HG02623 (cell line): Measurements from ENCODE around the gene MPI.
"Not testable (repeated sequence)": the region's sequence is repeated elsewhere in the genome, so short reads cannot be mapped to it uniquely, and the experiment has no call there.

Experiments
- ATAC-seq: cut with Tn5 transposase; IDR thresholded peaks from one replicate; pipeline ENCODE4 v1.9.1; 2021; ENCODE audit warnings: moderate library complexity; ENCODE audit not compliant: unreplicated experiment

The MPI gene

GRCh38 chr15:74890665-74890960, 771 bp downstream of the MPI start:
- ATAC-seq = no peak

DNA sequence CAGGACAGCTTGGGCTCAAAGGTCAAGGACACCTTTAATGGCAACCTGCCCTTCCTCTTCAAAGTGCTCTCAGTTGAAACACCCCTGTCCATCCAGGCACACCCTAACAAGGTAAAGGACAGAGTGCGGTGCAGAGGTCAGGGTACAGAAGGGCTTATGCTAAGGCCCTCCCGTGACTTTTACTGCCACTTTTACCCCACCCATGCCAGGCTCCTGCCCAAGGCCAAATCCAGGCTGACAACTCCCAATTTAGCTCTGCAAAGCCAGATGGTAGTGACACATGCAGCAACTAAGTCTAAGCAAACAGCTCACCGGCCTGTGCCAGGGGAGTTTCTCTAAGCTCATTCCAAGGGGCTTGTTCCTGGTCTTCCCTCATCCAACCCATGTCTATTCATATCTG, 1.6 kb downstream of the MPI start:
- no peak for ATAC-seq

DNA sequence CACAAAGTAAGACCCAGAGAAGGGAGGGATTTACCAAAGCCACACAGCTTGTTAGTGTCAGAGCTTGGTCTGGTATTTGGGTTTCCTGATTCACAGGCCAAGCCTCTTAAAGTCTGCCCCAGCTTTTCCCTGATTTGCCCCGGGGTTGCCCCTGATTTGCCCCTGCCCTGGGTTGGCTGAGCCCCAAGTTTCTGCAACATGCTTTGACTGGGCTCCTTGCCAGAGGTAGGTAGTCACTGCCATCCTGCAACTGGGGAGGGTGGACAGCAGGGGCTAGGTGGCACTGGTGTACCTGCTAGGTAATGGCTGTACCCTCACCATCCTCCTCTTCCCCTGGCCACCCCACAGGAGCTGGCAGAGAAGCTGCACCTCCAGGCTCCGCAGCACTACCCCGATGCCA, 2.5 kb downstream of the MPI start:
- no peak for ATAC-seq

DNA sequence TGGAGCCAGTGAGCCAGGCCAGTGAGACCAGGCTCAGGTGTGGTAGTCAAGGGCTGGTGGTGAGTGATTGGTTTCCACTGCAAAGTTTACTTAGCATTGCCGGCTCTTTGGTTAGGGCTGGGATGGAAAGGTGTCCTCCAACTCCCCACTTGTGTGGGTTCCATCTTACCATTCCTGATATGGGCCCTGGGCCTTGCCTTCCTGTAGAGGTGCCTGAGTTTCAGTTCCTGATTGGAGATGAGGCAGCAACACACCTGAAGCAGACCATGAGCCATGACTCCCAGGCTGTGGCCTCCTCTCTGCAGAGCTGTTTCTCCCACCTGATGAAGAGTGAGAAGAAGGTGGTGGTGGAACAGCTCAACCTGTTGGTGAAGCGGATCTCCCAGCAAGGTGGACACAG, 3.1 kb downstream of the MPI start:
- ATAC-seq = no peak

GRCh38 chr15:74893627-74894026, 3.8 kb downstream of the MPI start:
- no peak for ATAC-seq

- not testable (repeated sequence) for ATAC-seq
Observed at GRCh38 chr15:74894383-74894782, 4.5 kb downstream of the MPI start.

- no peak for ATAC-seq
Observed at GRCh38 chr15:74895830-74896229, 6.0 kb downstream of the MPI start.

GRCh38 chr15:74896316-74896715, 6.5 kb downstream of the MPI start:
- no peak for ATAC-seq

- no peak for ATAC-seq
Observed at GRCh38 chr15:74897300-74897701, 7.5 kb downstream of the MPI start.

DNA sequence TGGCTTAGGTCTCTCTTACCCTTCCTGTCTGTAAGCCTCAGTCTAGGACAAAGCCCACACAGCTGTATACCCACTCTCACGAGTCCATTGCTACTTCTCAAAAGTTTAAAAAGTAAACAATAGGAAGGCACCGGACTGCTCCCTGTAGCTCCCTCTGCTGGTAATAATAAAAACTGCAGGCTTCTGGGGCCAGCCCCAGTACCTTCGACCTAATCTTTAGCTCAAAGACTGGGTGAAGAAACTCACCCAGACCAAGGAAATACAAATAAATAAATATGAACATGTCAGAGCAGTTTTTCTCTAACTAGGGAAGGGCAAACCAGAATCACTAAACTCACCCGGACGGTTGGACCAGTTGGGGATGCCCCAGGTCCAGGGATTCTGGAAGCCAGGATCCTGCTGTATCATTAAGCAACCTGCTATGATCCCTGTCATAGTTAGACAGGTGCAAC, 11.8 kb downstream of the MPI start:
- no peak for ATAC-seq

DNA sequence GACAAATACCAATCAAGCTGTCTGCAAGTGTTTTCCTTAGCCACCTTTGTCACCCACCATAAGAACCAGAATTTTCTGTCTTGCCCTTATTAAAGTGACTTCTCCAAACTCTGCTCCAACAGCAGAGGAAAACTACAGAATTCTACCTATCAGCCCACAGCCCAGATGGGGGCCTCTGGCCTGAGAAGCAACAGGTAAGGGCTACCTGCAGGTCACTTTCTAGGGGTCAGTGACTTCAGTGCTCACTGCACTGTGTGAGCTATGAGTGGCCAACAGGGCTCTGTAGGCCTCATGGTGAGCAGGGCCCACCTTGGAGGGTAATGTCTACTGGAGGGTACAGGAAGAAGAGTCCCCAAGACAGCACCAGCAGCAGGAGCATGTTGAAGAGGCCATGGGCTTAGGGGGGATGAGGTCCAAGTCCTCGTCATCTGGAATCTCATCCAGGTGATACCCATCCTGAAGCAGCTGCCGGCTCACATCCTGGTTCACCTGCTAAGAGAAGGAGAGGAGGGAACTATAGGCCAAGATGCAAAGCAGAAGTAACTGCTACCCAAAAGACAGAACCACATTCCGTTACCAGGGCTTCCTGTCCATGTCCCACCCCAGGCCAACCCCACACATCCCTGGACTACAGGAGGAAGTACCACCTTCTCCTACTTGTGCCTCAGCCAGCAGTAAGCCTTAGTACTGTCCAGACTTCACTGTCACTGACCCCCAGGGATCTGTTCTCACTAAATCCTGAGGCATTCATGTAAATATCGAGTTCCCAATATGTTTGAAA, 12.6 kb downstream of the MPI start:
- no peak for ATAC-seq

DNA sequence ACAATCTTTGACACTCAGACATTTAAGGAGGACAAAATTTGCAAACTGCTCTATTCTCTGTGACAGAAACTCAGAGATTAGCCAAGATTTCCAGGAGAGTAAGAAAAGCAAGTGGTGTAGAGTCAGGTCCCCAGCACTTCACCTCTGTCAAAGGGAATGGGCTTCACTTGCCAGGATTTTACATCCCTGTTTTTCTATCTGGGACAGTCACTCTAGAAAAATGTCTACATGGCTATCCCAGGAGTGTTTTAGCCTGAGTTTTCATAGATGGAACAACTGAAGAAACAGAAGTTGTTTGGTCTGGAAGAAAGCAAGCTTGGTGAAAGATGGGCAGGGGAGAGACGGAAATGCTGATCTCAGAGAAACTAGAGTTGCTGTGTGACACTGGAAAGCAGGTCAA, 13.8 kb downstream of the MPI start:
- ATAC-seq = no peak

DNA sequence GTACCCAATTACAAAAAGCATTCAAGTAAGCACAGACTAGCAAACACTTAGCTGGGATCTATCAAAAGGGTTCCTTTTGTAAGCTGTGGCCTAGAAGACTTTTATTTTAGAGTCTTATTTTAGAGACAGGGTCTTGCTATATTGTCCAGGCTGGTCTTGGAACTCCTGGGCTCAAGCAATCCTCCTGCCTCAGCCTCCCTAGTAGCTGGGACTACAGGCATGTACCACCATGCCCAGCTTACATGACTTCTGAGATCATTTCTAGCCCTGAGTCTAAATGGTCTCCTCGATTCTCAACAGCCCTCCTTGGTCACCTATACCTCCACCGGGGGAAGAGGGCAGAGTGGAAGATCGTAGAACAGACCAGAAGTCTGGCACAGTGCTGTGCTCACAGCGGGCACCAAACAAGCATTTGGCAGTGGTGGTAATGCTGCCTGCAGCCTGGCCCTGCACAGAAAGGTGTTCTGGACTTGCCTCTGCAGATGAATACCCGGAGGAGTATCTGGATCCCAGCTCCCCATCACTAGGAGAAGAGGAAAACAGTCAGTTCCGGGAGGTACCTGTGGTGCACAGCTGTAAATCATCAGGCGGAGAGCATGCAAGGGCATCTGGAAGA, 14.5 kb downstream of the MPI start:
- ATAC-seq = no peak

DNA sequence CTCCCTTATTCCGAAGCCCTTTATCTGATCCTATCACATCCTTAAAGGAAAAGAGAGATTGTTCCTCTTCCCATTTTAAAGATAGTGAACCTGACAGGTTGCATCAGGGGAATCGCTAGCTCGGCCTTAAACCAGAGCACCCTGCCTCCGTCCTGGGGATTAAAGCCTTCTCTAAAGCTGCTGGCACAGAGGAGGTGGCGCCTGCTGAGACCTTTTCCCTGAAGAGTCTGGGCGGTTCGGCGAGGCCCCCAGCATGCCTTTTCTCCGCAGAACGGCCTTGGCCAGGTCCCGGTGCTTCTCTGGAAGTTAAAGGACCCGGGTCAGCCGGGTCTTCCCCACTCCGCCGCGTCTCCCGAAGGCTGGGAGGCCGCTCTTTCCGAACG, 16.2 kb downstream of the MPI start:
- peak; percentile 6 for ATAC-seq

GRCh38 chr15:74906450-74907162, 16.8 kb downstream of the MPI start, which contains the start of gene FAM219B:
Gene FAM219B (minus strand): TSS chr15:74906851. CDS start chr15:74906800, 51 bp downstream.
- peak; percentile 74 for ATAC-seq

DNA sequence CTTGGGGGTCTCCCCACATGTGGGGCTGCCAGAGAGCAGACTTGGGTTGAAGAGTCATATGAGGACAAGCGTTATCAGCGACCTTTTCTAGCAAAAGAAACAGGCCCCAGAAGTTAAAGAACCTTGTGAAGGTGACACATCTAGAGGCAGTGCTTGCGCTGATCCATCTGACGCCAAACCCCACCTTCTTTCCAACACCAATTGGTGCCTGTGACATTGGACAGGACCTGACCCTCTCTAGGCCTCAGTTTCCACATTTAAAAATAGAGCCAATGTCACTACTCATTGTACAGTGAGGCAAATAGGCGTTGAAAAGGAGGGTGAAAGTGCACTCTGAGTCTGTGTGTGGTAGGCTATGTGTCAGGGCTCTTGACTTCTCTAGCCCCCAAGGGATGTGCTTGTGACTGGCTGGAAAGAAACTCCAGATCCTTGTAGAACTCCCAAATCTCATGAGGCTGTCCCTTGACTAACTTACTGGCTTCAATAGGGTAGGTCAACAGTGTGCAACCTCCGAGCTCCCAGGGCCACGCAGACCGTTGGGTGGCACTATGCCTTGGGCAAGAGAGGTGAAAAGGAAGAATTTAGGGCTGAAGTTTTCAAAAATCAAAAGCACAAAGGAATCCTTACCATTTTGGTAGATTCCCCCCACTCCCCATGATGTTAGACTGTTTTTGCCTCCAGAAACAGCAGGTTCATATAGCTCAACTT, 17.5 kb downstream of the MPI start:
- no peak for ATAC-seq

DNA sequence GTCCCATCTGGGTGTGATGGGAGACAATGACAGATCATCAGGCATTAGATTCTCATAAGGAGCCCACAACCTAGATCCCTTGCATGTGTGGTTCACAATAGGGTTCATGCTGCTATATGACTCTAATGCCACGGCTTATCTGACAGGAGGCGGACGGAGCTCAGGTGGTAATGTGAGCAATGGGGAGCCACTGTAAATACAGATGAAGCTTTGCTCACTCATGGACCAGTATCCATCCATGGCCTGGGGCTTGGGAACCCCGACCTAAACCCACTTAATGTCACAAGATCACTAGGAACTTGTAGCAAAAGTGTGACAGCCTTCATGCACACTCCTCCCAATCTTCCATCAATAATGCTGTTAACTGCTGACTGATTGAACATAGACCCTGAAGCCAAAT, 18.8 kb downstream of the MPI start:
- no peak for ATAC-seq

GRCh38 chr15:74913041-74913440, 23.2 kb downstream of the MPI start:
- no peak for ATAC-seq

- not testable (repeated sequence) for ATAC-seq
Observed at GRCh38 chr15:74913799-74914198, 24.0 kb downstream of the MPI start.

DNA sequence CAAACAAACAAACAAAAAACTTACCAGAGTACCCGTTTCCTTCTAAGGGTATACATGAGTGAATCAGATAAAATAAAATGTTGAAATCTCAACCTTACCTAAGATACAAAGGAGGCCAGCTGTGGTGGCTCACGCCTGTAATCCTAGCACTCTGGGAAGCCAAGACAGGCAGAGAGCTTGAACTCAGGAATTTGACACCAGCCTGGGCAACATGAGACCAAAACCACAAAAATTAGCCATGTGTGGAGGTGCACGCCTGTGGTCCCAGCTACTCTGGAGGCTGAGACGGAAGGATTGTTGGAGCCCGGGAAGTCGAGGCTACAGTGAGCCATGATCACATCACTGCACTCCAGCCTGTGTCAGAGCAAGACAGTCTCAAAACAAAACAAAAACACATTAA, 27.8 kb downstream of the MPI start:
- ATAC-seq = no peak

DNA sequence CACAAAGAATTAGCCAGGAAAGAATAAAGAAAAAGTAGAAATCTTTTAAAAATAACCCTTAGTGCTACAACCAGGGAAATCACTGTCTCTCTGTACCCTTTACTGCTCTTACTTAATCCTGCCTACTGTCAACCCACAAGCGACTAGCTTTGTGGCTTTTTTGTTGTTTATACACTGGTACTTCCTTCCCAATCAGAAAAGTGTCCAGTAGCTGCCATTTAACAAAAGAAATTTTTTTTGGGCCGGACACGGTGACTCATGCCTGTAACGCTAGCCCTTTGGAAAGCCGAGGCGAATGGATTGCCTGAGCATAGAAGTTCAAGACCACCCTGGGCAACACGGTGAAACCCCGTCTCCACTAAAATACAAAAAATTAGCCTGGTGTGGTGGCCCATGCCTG, 30.6 kb downstream of the MPI start:
- no peak for ATAC-seq

DNA sequence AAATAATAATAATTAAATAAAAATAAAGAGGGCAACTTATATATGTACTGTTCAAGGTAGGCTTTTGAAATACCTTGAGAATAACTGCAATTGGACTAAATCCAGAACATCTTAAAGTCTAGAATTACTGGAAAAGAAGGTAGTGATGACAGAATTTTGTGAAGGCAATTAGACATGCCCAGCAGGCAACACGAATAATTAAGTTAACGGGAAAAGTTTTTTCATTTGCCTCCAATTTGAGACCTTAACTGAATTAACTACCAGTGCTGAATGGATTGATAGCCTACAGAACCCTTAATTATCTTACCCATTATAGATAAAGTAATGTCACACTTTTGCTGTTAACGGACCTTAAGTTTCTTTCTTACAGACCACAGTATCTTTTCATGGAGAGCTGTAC, 34.7 kb downstream of the MPI start:
- ATAC-seq = no peak
